Activated T-cell treated with anti-CD3 and anti-CD28 coated beads, Interleukin-2, amount 50 U/mL, for 1 hour (primary cell): Measurements from ENCODE around the gene TMEM120B.

Experiments
- DNase-seq: peaks from one replicate; pipeline ENCODE4 v3.0.0-alpha.2; 2020

Gene TMEM120B

GRCh38 chr12:121793838-121794533 lies 81.4 kb downstream of the TMEM120B start:
- peak; percentile 99 for DNase-seq

- no peak for DNase-seq
These were observed 82.0 kb downstream of the TMEM120B start for GRCh38 chr12:121794534-121795033.

DNA sequence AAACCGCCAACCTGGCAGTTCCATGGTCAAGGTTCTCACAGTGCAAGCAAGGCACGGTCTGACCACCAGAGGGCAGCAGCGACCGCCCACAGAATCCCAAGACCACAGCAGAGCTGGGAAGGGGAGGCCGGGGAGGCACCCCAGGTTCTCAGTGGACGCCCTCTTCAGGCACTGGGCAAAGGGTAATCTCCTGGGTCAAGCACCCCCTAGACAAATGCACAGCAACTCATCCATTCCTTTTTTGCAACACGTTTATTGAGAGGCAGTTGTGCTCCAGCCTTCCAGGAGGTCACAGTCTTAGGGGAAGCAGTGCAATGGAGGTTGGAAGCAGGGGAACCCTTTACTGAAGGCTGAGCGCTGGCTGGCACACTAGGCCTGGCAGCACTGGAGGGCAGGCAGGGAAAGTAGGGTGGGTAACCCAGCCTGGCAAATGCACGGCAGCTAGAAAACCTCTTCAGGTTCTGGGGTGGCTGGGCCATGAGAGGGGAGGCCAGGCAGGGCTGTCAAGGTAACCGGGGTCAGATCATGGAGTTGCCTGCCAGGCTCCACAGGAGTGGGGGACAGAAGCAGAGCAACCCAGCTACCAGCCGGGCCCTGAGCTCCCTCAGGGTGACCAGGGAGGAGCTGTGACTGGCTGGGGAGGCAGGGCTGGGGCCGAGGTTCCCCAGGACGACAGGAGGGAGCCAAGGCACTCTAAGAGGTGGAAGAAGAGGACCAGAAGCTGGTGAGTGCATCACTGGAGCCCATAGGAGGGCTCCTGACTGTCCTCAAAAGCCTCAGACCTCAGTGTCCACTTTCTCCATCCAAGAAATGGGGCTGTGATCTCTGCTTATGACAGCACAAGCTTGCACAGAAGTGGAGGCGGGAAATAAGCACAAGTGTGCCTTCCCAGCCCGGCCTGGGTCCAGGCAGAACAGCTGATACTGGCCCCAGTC lies 82.7 kb downstream of the TMEM120B start:
- DNase-seq = peak; percentile 91

GRCh38 chr12:121796855-121797751 lies 84.6 kb downstream of the TMEM120B start:
- no peak for DNase-seq

- DNase-seq = no peak
These were observed 85.6 kb downstream of the TMEM120B start for GRCh38 chr12:121797937-121798786.

DNA sequence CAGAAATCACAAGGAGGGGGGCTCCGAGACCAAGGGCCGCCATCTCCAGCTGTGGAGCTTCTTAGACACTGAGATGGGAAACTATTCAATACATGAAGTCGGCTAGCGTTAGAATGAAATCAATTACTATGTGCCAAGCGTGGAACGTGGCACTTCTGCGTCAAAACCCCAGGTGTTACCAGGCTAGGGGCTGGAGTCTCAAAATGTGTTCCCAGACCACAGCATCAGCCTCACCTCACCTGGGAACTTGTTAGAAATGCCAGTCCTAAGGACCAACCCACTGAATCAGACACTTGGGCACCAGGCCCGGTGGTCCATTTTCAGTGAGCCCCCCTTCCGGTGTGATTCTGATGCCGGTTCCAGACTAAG lies 86.2 kb downstream of the TMEM120B start:
- no peak for DNase-seq

GRCh38 chr12:121799156-121799841 lies 86.7 kb downstream of the TMEM120B start:
- DNase-seq = peak; percentile 70

- DNase-seq = peak; percentile 84
These were observed 87.5 kb downstream of the TMEM120B start for GRCh38 chr12:121799842-121800693.

DNA sequence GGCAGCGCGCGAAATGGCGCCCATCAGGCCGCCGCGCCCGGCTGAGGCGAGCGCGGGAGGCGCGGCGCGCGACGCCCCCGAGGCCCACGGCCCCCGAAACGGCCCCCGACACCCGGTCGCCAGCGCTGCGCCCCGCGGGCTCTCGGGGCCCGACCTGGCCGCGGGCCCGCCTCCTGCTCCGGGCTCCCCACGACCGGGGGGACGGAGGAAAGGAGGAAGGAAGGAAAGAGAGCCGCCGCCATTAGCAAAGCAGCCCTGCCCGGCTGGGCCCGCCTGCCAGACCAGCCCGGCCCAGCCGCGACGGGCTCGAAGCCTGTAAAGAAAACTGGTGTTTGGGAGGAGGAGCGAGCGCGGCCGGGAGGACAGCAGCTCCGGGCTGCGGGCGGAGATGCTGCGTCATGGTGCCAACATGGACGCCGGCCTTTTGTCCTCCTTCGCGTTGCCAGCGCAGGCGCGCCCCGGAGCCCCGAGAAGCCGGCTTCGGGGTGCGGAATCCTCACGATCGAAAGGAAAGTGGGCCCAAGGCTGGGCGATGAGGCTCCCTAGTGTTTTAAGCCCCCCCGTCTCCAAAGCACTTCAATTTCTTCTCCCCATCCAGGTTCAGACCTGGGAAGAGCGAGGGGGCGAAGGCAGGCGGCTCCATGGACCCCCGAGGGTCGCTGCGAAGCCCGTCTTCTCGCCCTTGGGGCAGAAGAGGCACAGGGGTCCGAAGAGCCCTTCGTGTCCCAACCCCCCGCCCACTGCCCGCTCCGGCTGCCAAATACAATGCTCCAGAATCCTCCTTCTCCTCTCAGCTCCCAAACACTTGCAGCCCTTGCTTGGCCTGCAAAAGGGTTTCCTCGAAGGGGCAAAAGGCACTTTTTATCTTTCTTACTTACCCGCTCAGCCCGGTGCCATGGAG lies 88.4 kb downstream of the TMEM120B start:
- peak; percentile 80 for DNase-seq

DNA sequence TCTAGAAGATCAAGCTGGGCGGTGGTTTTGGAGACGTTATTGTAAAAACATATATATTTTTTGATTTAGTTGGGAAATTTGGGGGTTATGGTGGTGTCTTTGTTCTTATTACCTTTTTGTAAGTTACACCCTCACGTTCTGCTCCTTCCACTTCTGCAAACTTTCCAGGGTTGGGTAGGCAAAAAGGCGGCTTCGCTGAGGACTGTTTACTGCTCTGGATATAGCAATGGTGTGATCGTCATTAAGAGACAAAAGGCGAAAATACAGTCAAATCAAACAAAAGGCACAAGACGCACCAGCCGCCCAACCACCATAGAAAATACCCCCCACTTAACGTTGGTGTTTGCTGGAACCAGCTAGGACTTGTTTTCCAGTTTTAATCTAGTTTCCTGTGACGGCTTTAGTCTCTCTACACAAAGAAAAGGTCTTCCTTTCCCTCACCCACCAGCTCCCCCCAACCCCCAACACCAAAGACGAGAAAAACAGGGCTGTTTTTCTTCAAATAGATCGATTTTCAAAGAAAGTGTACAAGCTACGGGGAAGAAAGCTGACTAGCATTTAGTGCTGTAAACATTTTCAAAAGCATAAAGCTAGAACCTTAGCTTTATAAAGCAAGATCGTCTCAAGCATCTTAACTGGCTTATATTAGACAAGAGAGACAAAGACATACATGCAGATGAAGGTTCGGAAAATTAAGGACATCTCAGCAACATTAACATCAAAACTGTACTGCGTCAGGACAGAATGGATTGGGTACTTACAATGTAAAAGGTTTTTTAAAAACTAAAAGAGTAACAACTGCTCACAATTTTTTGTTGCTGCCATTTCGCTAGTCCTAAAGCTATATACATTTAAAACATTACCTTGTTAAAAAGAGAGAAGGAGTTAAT lies 89.3 kb downstream of the TMEM120B start:
- peak; percentile 61 for DNase-seq

DNA sequence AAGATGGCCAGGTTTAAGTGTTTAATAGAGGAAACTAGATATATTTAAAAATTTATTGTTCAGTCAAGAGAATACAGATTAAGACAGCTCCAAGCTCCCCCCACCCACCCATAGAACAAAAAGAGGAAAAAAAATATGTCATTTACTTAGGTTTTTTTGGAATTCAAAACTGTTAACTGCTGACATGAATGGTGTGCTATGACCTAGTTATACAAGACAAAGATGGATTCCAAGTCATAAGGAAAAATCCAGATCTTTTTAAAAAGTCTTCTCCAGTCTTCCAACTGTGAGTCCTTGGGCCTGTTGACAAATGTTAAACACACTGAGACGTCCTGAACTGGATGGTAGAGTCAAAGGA lies 89.9 kb downstream of the TMEM120B start:
- no peak for DNase-seq

GRCh38 chr12:121802843-121803698 lies 90.5 kb downstream of the TMEM120B start:
- DNase-seq = peak; percentile 89

DNA sequence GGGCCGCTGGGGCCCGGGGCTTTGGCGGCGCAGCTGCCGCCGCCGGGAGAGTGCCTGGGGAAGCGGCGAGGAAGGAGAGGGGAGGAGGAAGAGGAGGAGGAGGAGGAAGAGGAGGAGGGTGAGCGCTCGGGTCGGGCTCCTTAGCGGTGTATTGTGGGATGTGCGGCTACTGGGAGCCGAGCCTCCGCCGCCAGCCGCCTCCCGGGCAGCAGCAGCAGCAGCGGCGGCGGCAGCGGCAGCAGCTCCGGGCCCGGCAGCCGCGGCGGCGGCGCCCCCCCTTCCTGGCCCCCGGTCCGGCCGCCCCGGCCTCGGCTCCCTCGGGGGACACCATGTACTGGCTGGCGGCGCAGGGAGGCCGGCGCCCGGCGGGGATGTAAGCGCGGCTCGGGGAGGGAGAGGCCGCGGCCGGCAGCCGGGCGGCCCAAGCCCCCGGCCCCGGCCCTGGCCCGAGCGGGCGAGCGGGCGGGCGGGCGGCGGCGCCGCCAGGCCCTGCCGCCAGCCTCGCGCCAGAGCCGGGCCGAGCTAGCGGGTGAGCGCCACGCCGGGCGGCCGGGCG lies 91.4 kb downstream of the TMEM120B start, which contains the start of gene SETD1B:
Gene SETD1B, plus strand, starts transcription at position 149 of the 556 bp plus-strand sequence. CDS start 729 bp downstream, outside the sequence.
- peak; percentile 65 for DNase-seq

- peak; percentile 74 for DNase-seq
These were observed 92.0 kb downstream of the TMEM120B start for GRCh38 chr12:121804417-121805111.

DNA sequence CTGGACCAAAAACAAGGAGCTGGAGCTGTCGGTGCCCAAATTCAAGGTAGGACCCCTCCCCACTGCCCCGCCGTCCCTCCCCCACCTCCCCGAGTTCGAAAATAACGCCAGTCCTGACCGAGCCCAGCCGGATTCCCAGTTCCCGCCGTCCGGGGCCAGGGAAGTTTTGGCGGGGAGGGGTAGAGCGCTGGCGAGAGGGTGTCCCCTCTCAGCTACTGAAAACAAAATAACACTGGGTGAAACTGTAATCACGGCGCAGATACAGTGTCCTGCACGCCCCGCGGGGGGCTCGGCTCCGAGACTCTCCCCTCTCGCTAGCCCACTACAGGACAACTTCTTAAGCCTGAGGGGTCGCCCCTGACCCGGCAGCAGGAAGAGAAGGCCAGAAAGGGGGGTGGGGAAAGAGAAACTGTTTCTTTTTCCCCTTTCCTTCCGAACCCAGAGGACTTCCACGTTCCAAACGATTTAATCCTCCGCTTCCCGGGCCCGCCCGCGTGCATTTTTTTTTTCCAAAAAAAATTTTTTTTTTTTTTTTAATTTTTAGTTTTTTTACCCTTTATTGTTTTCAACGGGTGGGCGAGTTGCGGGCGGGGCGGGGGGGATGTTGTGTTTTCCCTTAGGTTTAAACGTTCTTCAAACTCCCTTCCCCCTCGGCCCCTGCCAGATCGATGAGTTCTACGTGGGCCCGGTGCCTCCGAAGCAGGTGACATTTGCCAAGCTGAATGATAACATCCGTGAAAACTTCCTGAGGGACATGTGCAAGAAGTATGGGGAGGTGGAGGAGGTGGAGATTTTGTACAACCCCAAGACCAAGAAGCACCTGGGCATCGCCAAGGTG lies 92.8 kb downstream of the TMEM120B start:
- DNase-seq = peak; percentile 52
